Activated CD8-positive, alpha-beta T cell treated with anti-CD3 and anti-CD28 coated beads for 36 hours (primary cell): ENCODE data around the gene STYXL1. TPM values are rescaled to one million over a fixed set of nuclear protein-coding genes. Genes with fewer than 3 reads are reported as not detected.

Experiments
- ATAC-seq: fragments of 200-7000 bp; cut with Tn5 transposase; one replicate; pipeline ENCODE4 v1.10.0; 2021; ENCODE audit warnings: mild to moderate bottlenecking, moderate library complexity
- CTCF ChIA-PET: fragments of 350-600 bp; sonication (Branson Sonifier 250); formaldehyde crosslinking; loops from one replicate; lab custom pipeline; 2021; ENCODE audit warnings: antibody characterized with exemption; lab: Charles Lee
- POLR2A ChIA-PET: fragments of 350-600 bp; sonication (Branson Sonifier 250); formaldehyde crosslinking; loops from one replicate; lab custom pipeline; 2021; ENCODE audit warnings: antibody characterized with exemption; lab: Charles Lee
- DNase-seq: peaks from one replicate; pipeline ENCODE4 v3.0.0-alpha.2; 2020
- H3K27ac Mint-ChIP-seq: one replicate; pipeline ENCODE4 v1.8.0; 2021; ENCODE audit warnings: mild to moderate bottlenecking, mixed read lengths
- H3K27me3 Mint-ChIP-seq: one replicate; pipeline ENCODE4 v1.8.0; 2021; ENCODE audit warnings: mixed read lengths
- H3K36me3 Mint-ChIP-seq: one replicate; pipeline ENCODE4 v1.8.0; 2021; ENCODE audit warnings: low read depth, mixed read lengths
- H3K4me1 Mint-ChIP-seq: one replicate; pipeline ENCODE4 v1.8.0; 2021; ENCODE audit warnings: low read depth, mixed read lengths
- H3K4me3 Mint-ChIP-seq: one replicate; pipeline ENCODE4 v1.8.0; 2021; ENCODE audit warnings: mild to moderate bottlenecking, moderate library complexity, mixed read lengths
- H3K9me3 Mint-ChIP-seq: one replicate; pipeline ENCODE4 v1.8.0; 2021; ENCODE audit warnings: mixed read lengths
- intact Hi-C: fragments of 100-400 bp; cut with micrococcal nuclease; formaldehyde crosslinking; loops from one replicate; pipeline ENCODE4 v1.10.0; 2022
- total RNA-seq, 2 experiments: library from RNA; stranded (reverse); gene quantifications; one replicate each; pipeline ENCODE4 v1.2.3, GENCODE V29; 2021
- TF ChIP-seq, protein P1 (sequence below): fragments of 200-600 bp; IDR thresholded peaks from one replicate; pipeline ENCODE4 v1.8.0; 2022; ENCODE audit warnings: antibody characterized with exemption, mild to moderate bottlenecking

Gene STYXL1
- total RNA-seq, 2 experiments from 2014 or later, result 25.9 to 26.9 TPM

DNA sequence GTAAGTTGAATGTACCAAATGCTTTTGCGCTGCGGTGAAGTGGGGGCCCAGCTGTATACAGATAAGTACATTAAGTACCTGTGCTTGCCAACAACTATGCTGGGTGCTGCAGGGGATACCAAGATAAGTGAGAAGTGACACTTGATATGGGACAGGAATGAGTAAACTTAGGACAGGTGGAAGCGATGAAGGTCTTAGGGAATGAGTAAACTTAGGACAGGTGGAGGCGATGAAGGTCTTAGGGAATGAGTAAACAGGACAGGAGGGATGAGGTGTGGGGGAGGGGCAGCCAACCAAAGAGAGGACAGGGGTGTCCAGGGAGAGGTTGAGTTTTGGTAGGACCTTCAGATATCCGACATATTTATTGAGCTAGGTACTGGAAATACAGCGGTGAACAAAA is 1.5 kb upstream of the STYXL1 start:
- Mint-ChIP-seq H3K4me3 (peak overlapping the region; percentile 89), H3K36me3 (peaks cover 48% of the 10 kb centered on the region), H3K27me3 (no peaks in the 10 kb centered on the region), H3K4me1 (peaks cover 43% of the 10 kb centered on the region), H3K9me3 (no peaks in the 10 kb centered on the region), H3K27ac (peak overlapping the region; percentile 69)
- ATAC-seq, result no peak
- intact Hi-C loops, result no loop called here
- POLR2A ChIA-PET, result interaction anchor here (1.0 to 1.8 kb wide), 4 partner anchors 12 to 170 kb away, joined by 3 to 8 read pairs (median 4); partner anchors contain the start of gene RHBDD2
- TF ChIP-seq, protein P1, sequence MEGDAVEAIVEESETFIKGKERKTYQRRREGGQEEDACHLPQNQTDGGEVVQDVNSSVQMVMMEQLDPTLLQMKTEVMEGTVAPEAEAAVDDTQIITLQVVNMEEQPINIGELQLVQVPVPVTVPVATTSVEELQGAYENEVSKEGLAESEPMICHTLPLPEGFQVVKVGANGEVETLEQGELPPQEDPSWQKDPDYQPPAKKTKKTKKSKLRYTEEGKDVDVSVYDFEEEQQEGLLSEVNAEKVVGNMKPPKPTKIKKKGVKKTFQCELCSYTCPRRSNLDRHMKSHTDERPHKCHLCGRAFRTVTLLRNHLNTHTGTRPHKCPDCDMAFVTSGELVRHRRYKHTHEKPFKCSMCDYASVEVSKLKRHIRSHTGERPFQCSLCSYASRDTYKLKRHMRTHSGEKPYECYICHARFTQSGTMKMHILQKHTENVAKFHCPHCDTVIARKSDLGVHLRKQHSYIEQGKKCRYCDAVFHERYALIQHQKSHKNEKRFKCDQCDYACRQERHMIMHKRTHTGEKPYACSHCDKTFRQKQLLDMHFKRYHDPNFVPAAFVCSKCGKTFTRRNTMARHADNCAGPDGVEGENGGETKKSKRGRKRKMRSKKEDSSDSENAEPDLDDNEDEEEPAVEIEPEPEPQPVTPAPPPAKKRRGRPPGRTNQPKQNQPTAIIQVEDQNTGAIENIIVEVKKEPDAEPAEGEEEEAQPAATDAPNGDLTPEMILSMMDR, result no peak
- no peak for DNase-seq
- CTCF ChIA-PET, result interaction anchor here (0.7 to 2.1 kb wide), 2 partner anchors 27 to 265 kb away, joined by 3 to 8 read pairs; no protein-coding TSS in a partner anchor

DNA sequence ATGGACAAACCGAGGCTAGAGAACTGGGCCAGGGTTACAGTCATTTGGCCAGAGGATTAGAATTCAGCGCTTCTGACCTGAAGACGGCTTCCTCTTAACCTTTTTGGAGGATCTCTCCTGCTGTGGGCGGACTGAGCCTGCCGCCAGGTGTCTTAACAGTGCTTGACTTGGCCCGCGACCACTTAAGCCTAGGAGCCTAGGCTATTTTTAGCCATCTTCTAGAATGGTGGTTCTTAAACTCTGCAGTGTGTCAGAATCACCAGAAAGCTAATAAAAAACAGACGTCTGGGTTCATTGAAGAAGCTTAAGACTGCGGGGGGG is 828 bp upstream of the STYXL1 start:
- DNase-seq, result peak; percentile 54
- H3K4me1 Mint-ChIP-seq, result peaks cover 43% of the 10 kb centered on the region
- no peaks in the 10 kb centered on the region for H3K27me3 Mint-ChIP-seq
- intact Hi-C loops, result no loop called here
- ChIA-PET CTCF (interaction anchor here (1.7 to 2.1 kb wide), 2 partner anchors 129 to 266 kb away, joined by 4 to 8 read pairs; no protein-coding TSS in a partner anchor), POLR2A (interaction anchor here (0.7 to 1.8 kb wide), 7 partner anchors 8 to 170 kb away, joined by 3 to 10 read pairs (median 4); partner anchors contain the start of gene RHBDD2)
- peaks cover 48% of the 10 kb centered on the region for H3K36me3 Mint-ChIP-seq
- TF ChIP-seq, protein P1, result no peak
- no peak for ATAC-seq
- H3K9me3 Mint-ChIP-seq, result no peaks in the 10 kb centered on the region
- H3K4me3 Mint-ChIP-seq, result peak overlapping the region; percentile 89
- peak overlapping the region; percentile 98 for H3K27ac Mint-ChIP-seq

DNA sequence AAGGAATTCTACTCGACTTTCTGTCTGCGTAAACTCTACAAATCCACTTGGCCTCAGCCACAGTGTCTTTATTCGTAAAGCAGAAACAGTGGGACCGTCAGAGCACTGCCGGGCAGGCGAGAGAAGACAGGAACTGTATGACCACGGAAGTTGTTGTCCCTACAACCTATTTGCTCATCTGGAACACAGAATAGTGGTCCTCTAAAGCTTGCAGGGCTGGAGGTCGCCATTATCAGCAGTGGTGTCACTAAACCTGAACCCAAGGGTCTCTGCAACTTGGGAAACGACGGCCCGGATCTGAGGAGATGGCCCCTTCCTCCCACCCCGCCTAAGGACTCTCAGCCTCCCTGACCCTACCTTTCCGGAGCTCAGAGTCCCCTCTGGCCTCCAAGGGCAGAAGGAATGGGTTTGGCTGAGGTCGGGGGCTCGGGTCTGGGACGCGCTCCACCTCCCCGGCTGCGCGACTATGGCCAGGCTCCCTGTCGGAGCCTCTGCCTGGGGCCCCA is 442 bp downstream of the STYXL1 start:
- ChIA-PET CTCF (interaction anchor here (0.6 to 1.7 kb wide), 3 partner anchors 9 to 131 kb away, joined by 3 to 4 read pairs (median 4); no protein-coding TSS in a partner anchor), POLR2A (interaction anchor here (0.6 to 1.8 kb wide), 14 partner anchors 9 to 308 kb away, joined by 3 to 10 read pairs (median 3); partner anchors contain the start of genes HIP1 and RHBDD2)
- Mint-ChIP-seq H3K4me3 (peak overlapping the region; percentile 89), H3K27me3 (no peaks in the 10 kb centered on the region), H3K27ac (peak overlapping the region; percentile 95), H3K4me1 (peaks cover 45% of the 10 kb centered on the region), H3K36me3 (peaks cover 42% of the 10 kb centered on the region), H3K9me3 (no peaks in the 10 kb centered on the region)
- intact Hi-C loops, result no loop called here
- ATAC-seq, result no peak
- TF ChIP-seq, protein P1, result no peak
- peak; percentile 10 for DNase-seq

DNA sequence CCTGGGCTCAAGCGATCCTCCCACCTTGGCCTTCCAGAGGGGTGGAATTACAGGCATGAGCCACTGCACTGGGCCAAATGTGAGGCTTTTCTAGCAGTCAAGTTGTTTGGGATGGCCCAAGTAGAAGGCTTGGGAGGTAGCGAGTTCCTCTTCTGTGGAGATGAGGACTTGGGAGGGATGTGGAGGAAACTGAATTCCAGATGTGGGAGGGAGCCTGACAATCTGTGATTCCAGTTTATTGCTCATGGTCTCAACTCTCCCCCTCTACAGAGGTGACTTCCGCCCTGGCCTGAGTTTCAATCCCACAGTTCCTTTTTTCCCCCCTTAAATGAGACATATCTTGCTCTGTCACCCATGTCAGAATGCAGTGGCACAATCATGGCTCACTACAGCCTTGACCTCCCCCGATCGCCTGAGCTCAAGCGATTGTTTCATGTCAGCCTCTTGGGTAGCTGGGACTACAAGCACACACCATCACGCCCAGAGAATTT is 3.4 kb downstream of the STYXL1 start:
- Mint-ChIP-seq H3K27me3 (no peaks in the 10 kb centered on the region), H3K9me3 (no peaks in the 10 kb centered on the region), H3K27ac (no peak overlapping the region), H3K36me3 (peaks cover 22% of the 10 kb centered on the region), H3K4me3 (no peak overlapping the region), H3K4me1 (peaks cover 35% of the 10 kb centered on the region)
- no peak for DNase-seq
- TF ChIP-seq, protein P1, result no peak
- intact Hi-C loops, result no loop called here
- CTCF ChIA-PET, result interaction anchor here (4.5 kb wide), 1 partner anchor 24 kb away, joined by 19 read pairs; no protein-coding TSS in a partner anchor
- ATAC-seq, result no peak
- POLR2A ChIA-PET, result no interaction called here

DNA sequence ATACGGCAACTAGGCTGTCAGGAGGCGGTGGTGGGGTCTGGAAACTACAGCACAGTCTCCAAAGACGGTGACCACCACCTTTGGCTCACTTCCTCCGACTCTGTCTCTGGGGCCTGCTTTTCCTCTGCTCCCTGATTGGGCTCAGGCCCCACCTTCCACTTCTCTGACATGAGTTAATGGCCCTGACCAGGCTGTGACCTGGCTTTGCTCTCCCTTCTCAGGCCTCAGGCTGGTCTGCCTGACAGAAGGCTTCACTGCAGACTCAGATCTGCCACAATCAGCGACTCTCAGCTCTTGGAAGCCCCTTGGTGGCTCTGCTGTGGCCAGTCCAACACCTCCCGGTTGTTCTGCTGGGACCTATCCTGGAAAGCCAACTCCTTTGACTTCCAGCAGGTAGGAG is 7.7 kb downstream of the STYXL1 start:
- TF ChIP-seq, protein P1, result no peak
- Mint-ChIP-seq H3K27ac (no peak overlapping the region), H3K36me3 (peaks cover 4% of the 10 kb centered on the region), H3K4me3 (no peak overlapping the region), H3K4me1 (peaks cover 18% of the 10 kb centered on the region), H3K9me3 (no peaks in the 10 kb centered on the region), H3K27me3 (no peaks in the 10 kb centered on the region)
- intact Hi-C loops, result no loop called here
- ChIA-PET POLR2A (no interaction called here), CTCF (interaction anchor here (4.5 kb wide), 1 partner anchor 20 kb away, joined by 19 read pairs; no protein-coding TSS in a partner anchor)
- no peak for DNase-seq
- no peak for ATAC-seq
